HCT116 (cell line): ENCODE results near the gene PTGER4. TPM values are rescaled to one million over a fixed set of nuclear protein-coding genes. Genes with fewer than 3 reads are reported as not detected.

Source experiments
- ATAC-seq: fragments of 200-7000 bp; cut with Tn5 transposase; 2 replicates; pipeline ENCODE4 v1.9.1; 2020; ENCODE audit warnings: mild to moderate bottlenecking, moderate library complexity
- BruUV-seq: library from RNA; stranded (reverse); fragments of 400-500 nt; replicated peaks from 2 replicates; lab custom pipeline; 2021; lab: Mats Ljungman, UMichigan
- CTCF ChIA-PET: fragments of 300-600 bp; sonication (Branson Sonifier 250); formaldehyde crosslinking; loops from one replicate; lab custom pipeline; 2021; ENCODE audit warnings: antibody characterized with exemption; lab: Charles Lee
- POLR2A ChIA-PET: fragments of 300-600, 350-600 bp; sonication (Branson Sonifier 250); formaldehyde crosslinking; loops from one replicate; lab custom pipeline; 2021; ENCODE audit warnings: antibody characterized with exemption; lab: Charles Lee
- RAD21 ChIA-PET, 2 experiments: fragments of 300-600 bp; sonication (Branson Sonifier 250); formaldehyde crosslinking; loops; one replicate each; lab custom pipeline; 2023; ENCODE audit warnings: low total read pairs in 2 of 2; ENCODE audit not compliant: uncharacterized antibody in 2 of 2, unreplicated experiment in 2 of 2, low non-redundant PET in 1 of 2; lab: Charles Lee
- DNase-seq: peaks from one replicate; pipeline ENCODE4 v3.0.0-alpha.2; 2010; ENCODE audit warnings: low read depth, low spot score
- H2AFZ ChIP-seq: fragments of 200-600 bp; shearing (Covaris generic), sonication (generic); 2 replicates; pipeline ENCODE4 v1.6.1; 2017; ENCODE audit warnings: low read depth, mixed run types, mixed read lengths, antibody characterized with exemption, low read length; ENCODE audit not compliant: poor library complexity, severe bottlenecking
- H3K27ac ChIP-seq: 2 replicates; pipeline ENCODE4 v1.5.1; 2012; ENCODE audit warnings: low read depth, low read length
- H3K27me3 ChIP-seq: fragments of 200-600 bp; sonication (generic); 2 replicates; pipeline ENCODE4 v1.6.1; 2016; ENCODE audit warnings: mixed run types, low read length, mixed read lengths; ENCODE audit not compliant: insufficient read depth
- H3K36me3 ChIP-seq, 2 experiments: fragments of 200-500 bp in 1 of 2; fragments of 200-600 bp in 1 of 2; sonication (Bioruptor generic) in 1 of 2; sonication (generic) in 1 of 2; 2 replicates each; pipeline versions ENCODE4 v1.5.1 to v1.6.1; 2014 to 2016; ENCODE audit warnings: low read length in 2 of 2, inconsistent platforms in 1 of 2, mixed read lengths in 1 of 2, mixed run types in 1 of 2; ENCODE audit not compliant: insufficient read depth in 2 of 2, control insufficient read depth in 1 of 2
- H3K4me1 ChIP-seq, 2 experiments: fragments of 200-600 bp in 1 of 2; sonication (generic) in 1 of 2; 2 replicates each; pipeline versions ENCODE4 v1.5.1 to v1.6.1; 2012 to 2017; ENCODE audit warnings: low read length in 2 of 2, inconsistent platforms in 1 of 2, mild to moderate bottlenecking in 1 of 2, mixed read lengths in 1 of 2, mixed run types in 1 of 2, moderate library complexity in 1 of 2; ENCODE audit not compliant: insufficient read depth in 2 of 2, control insufficient read depth in 1 of 2
- H3K4me2 ChIP-seq: fragments of 200-600 bp; sonication (generic); 2 replicates; pipeline ENCODE4 v1.6.1; 2017; ENCODE audit warnings: mixed run types, low read length, mixed read lengths
- H3K4me3 ChIP-seq, 2 experiments: fragments of 200-600 bp in 1 of 2; sonication (generic) in 1 of 2; replicated peaks in 1 of 2; 2 replicates each; pipeline ENCODE4 v1.5.1; 2011 to 2016; ENCODE audit warnings: low read length in 2 of 2, control low read depth in 1 of 2, low read depth in 1 of 2, mild to moderate bottlenecking in 1 of 2, mixed read lengths in 1 of 2, mixed run types in 1 of 2
- H3K79me2 ChIP-seq: fragments of 200-600 bp; sonication (generic); 2 replicates; pipeline ENCODE4 v1.6.1; 2017; ENCODE audit warnings: mild to moderate bottlenecking, mixed run types, low read length, moderate library complexity, mixed read lengths; ENCODE audit not compliant: insufficient read depth
- H3K9ac ChIP-seq: fragments of 200-600 bp; sonication (generic); 2 replicates; pipeline ENCODE4 v1.6.1; 2016; ENCODE audit warnings: low read length, mixed read lengths
- H3K9me2 ChIP-seq: fragments of 200-600 bp; sonication (generic), shearing (Covaris generic); 2 replicates; pipeline ENCODE4 v1.6.1; 2017; ENCODE audit warnings: mixed run types, mild to moderate bottlenecking, moderate library complexity; ENCODE audit not compliant: insufficient read depth
- H3K9me3 ChIP-seq, 2 experiments: fragments of 200-500 bp in 1 of 2; fragments of 200-600 bp in 1 of 2; sonication (Bioruptor generic) in 1 of 2; sonication (generic) in 1 of 2; 2 replicates each; pipeline ENCODE4 v1.6.1; 2014 to 2017; ENCODE audit warnings: low read length in 2 of 2, mixed read lengths in 2 of 2, inconsistent platforms in 1 of 2, low read depth in 1 of 2, mild to moderate bottlenecking in 1 of 2, mixed run types in 1 of 2, moderate library complexity in 1 of 2; ENCODE audit not compliant: control insufficient read depth in 1 of 2, insufficient read depth in 1 of 2
- H4K20me1 ChIP-seq: fragments of 200-600 bp; sonication (generic), shearing (Covaris generic); 2 replicates; pipeline ENCODE4 v1.6.1; 2017; ENCODE audit warnings: mixed run types, mild to moderate bottlenecking, moderate library complexity; ENCODE audit not compliant: insufficient read depth
- CEBPB ChIP-seq: IDR thresholded peaks from 2 replicates; pipeline ENCODE4 v1.6.1; 2012; ENCODE audit warnings: low read depth
- CTCF ChIP-seq, 3 experiments: fragments of 200-600 bp in 1 of 3; sonication (generic) in 1 of 3; IDR thresholded peaks in 2 of 3; conservative IDR thresholded peaks in 1 of 3; 2 replicates each; pipeline ENCODE4 v1.5.1; 2012 to 2017; ENCODE audit warnings: low read depth in 2 of 3, low read length in 2 of 3, antibody characterized with exemption in 1 of 3, borderline replicate concordance in 1 of 3, control low read depth in 1 of 3, mild to moderate bottlenecking in 1 of 3, mixed read lengths in 1 of 3, mixed run types in 1 of 3, moderate library complexity in 1 of 3; ENCODE audit not compliant: insufficient read depth in 1 of 3
- EGR1 ChIP-seq: IDR thresholded peaks from 2 replicates; pipeline ENCODE4 v1.6.1; 2012; ENCODE audit warnings: low read depth
- JUND ChIP-seq: IDR thresholded peaks from 2 replicates; pipeline ENCODE4 v1.6.1; 2012
- MAX ChIP-seq: IDR thresholded peaks from 2 replicates; pipeline ENCODE4 v1.6.1; 2012
- POLR2AphosphoS5 ChIP-seq: IDR thresholded peaks from 2 replicates; pipeline ENCODE4 v1.6.1; 2011; ENCODE audit warnings: mild to moderate bottlenecking, low read depth, low read length, moderate library complexity
- RAD21 ChIP-seq: IDR thresholded peaks from 2 replicates; pipeline ENCODE4 v1.6.1; 2012; ENCODE audit warnings: low read depth, mild to moderate bottlenecking
- REST ChIP-seq: IDR thresholded peaks from 2 replicates; pipeline ENCODE4 v1.6.1; 2012; ENCODE audit warnings: low read depth
- SIN3A ChIP-seq: IDR thresholded peaks from 2 replicates; pipeline ENCODE4 v1.6.1; 2012; ENCODE audit warnings: low read depth
- ZBTB33 ChIP-seq: IDR thresholded peaks from 2 replicates; pipeline ENCODE4 v1.6.1; 2011; ENCODE audit warnings: mild to moderate bottlenecking, low read length, moderate library complexity; ENCODE audit not compliant: insufficient replicate concordance; ENCODE audit errors: extremely low read depth
- ZNF274 ChIP-seq: fragments of 200-500 bp; sonication (Bioruptor generic); IDR thresholded peaks from 2 replicates; pipeline ENCODE4 v1.6.1; 2014; ENCODE audit warnings: mild to moderate bottlenecking, low read depth, low read length, inconsistent platforms
- intact Hi-C: fragments of 100-400 bp; cut with micrococcal nuclease; formaldehyde crosslinking; loops from 2 replicates; pipeline ENCODE4 v1.10.0; 2022
- total RNA-seq: library from RNA; stranded (reverse); gene quantifications from one replicate; pipeline ENCODE4 v1.2.1, GENCODE V29; 2021; ENCODE audit not compliant: unreplicated experiment

The PTGER4 gene
- total RNA-seq, 1 experiment from 2014 or later = 3.0 TPM

- TF ChIP-seq JUND (no peak), ZBTB33 (no peak), SIN3A (no peak), RAD21 (no peak), ZNF274 (no peak)
Observed at GRCh38 chr5:40649463-40650030, 30.2 kb upstream of the PTGER4 start (continued).

- ATAC-seq = no peak
- ChIA-PET RAD21 (no interaction called here), CTCF (no interaction called here), POLR2A (no interaction called here)
- no peaks in the 10 kb centered on the region for H3K36me3 ChIP-seq
- H4K20me1 ChIP-seq = no peaks in the 10 kb centered on the region
- H3K9me3 ChIP-seq = no peaks in the 10 kb centered on the region
- H3K9me2 ChIP-seq = no peaks in the 10 kb centered on the region
- H2AFZ ChIP-seq = no peak overlapping the region
- H3K27ac ChIP-seq = no peak overlapping the region
- no peak for DNase-seq
- H3K9ac ChIP-seq = no peak overlapping the region
- H3K4me2 ChIP-seq = no peak overlapping the region
- BruUV-seq = no TSS peak
- TF ChIP-seq CTCF (IDR thresholded peaks at IDR 0.05 in 2 of 3, conservative IDR thresholded peaks at IDR 0.05 in 1 of 3; ENCODE audit: borderline replicate concordance in 1 of 3, insufficient read depth in 1 of 3, low read depth in 2 of 3, low read length in 2 of 3) (no peak), SIN3A (no peak), MAX (no peak), POLR2AphosphoS5 (no peak), EGR1 (no peak), REST (no peak), CEBPB (no peak)
- no peaks in the 10 kb centered on the region for H3K4me1 ChIP-seq
- H3K4me3 ChIP-seq = no peak overlapping the region
- H3K79me2 ChIP-seq = no peaks in the 10 kb centered on the region
- H3K27me3 ChIP-seq = no peaks in the 10 kb centered on the region
- intact Hi-C loops = no loop called here
Observed at GRCh38 chr5:40651201-40651600, 28.5 kb upstream of the PTGER4 start.
